ENCODE data around the gene SMIM35. TPM values are rescaled to one million over a fixed set of nuclear protein-coding genes. Genes with fewer than 3 reads are reported as not detected.

The SMIM35 gene
- total RNA-seq, 1 experiment from 2014 or later, result not detected

GRCh38 chr11:117980720-117981119, 106.0 kb downstream of the SMIM35 start:
- Histone ChIP-seq H3T11ph (ENCODE audit: low read length) (no peak overlapping the region), H3K79me2 (ENCODE audit: insufficient read depth, low read length) (no peaks in the 10 kb centered on the region), H4K91ac (ENCODE audit: insufficient read length, low read depth, low read length) (no peak overlapping the region), H3K23ac (ENCODE audit: insufficient read length, low read depth, low read length) (no peak overlapping the region), H3K27ac (ENCODE audit: insufficient read length, low read depth, low read length) (no peak overlapping the region), H2BK12ac (ENCODE audit: insufficient read length, low read depth, low read length) (no peak overlapping the region), H3K79me1 (ENCODE audit: insufficient read depth, low read depth, low read length, poor library complexity, severe bottlenecking) (no peaks in the 10 kb centered on the region), H3K9me3 (ENCODE audit: control insufficient read depth, low read depth, low read length) (no peaks in the 10 kb centered on the region), H3K14ac (ENCODE audit: insufficient read depth, low read length) (no peak overlapping the region), H2BK15ac (ENCODE audit: low read depth, low read length) (no peak overlapping the region), H4K8ac (replicated peaks; ENCODE audit: insufficient read length, low read depth, low read length) (no peak overlapping the region), H2BK120ac (ENCODE audit: low read depth, low read length, poor library complexity, severe bottlenecking) (no peak overlapping the region), H3K27me3 (ENCODE audit: insufficient read depth, low read length) (no peaks in the 10 kb centered on the region; the same call in 1 of the 2 replicates), H3K9ac (ENCODE audit: extremely low read depth, insufficient read length, low read length) (no peak overlapping the region), H3K4me1 (ENCODE audit: insufficient read depth, low read length) (no peaks in the 10 kb centered on the region; the same call in 1 of the 2 replicates), H3K56ac (ENCODE audit: insufficient read length, low read depth, low read length) (no peak overlapping the region), H2AK5ac (ENCODE audit: insufficient read length, low read length) (no peak overlapping the region), H2AFZ (ENCODE audit: low read length) (no peak overlapping the region), H4K20me1 (ENCODE audit: control insufficient read depth, insufficient read depth, insufficient read length) (no peaks in the 10 kb centered on the region), H2BK5ac (ENCODE audit: insufficient read length, low read length) (no peak overlapping the region), H2BK20ac (ENCODE audit: low read depth, low read length, poor library complexity, severe bottlenecking) (no peak overlapping the region), H4K5ac (ENCODE audit: insufficient read length, low read depth, low read length) (no peak overlapping the region), H3K18ac (ENCODE audit: insufficient read length, low read depth, low read length) (no peak overlapping the region), H3K4ac (ENCODE audit: low read depth, low read length) (no peak overlapping the region), H3K4me2 (ENCODE audit: insufficient read depth, insufficient read length, low read length) (no peak overlapping the region), H3K23me2 (ENCODE audit: insufficient read length, low read depth, low read length, poor library complexity, severe bottlenecking) (no peaks in the 10 kb centered on the region)
- Mint-ChIP-seq H3K36me3 (ENCODE audit: insufficient read depth in 1 of 3, low read depth in 3 of 3) (no peaks in the 10 kb centered on the region; a peak in 2 of 7 replicates), H3K27ac (no peak overlapping the region), H3K27me3 (ENCODE audit: low read depth) (peaks cover 39% of the 10 kb centered on the region), H3K4me1 (peaks cover 9 to 11% of the 10 kb centered on the region in 2 experiments), H3K9me3 (peaks cover 0 to 4% of the 10 kb centered on the region in 2 experiments; a peak in 1 of 5 replicates), H3K4me3 (no peak overlapping the region)
- WGBS (ENCODE audit: extremely low coverage, insufficient read length, low lambda C conversion rate), result no CpG with 5 or more reads among the region's 3 CpGs
- no peak for DNase-seq
- TF ChIP-seq CTCF (conservative IDR thresholded peaks at IDR 0.05), result no peak

Data from H9 (cell line).